ENCODE data around the gene REXO1. TPM values are rescaled to one million over a fixed set of nuclear protein-coding genes. Genes with fewer than 3 reads are reported as not detected.

REXO1 gene
- total RNA-seq, 2 donors from 2014 or later, result 29.8 to 59.1 TPM

DNA sequence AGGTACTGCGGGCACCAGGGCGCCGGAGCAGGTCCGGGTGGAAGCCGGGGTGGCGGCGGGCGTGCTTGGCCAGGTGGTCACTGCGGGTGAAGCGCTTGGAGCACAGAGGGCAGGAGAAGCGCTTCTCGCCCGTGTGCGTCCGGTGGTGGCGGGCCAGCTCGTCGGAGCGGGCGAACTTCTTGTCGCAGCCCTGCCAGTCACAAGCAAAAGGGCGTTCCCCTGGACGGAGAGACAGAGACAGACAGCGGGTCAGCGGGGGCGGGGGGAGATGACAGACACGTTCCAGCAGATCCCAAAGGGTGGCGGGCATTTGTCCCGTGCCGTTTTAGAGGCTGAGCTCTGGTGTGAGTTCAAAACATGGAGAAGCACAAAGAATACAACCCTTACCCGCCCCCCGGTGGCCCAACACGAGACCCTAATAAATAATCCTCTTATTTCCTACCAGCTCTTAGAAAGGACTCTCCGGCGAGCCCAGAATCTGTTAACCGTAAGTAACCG is 6.3 kb upstream of the REXO1 start:
- intact Hi-C loops (cut with DNase I), result no loop called here
- Histone ChIP-seq H3K27ac (peak overlapping the region; percentile 26 to 77), H3K4me1 (replicated peaks) (peaks cover 5% of the 10 kb centered on the region), H3K4me3 (no peak overlapping the region), H3K36me3 (no peaks in the 10 kb centered on the region), H3K27me3 (replicated peaks; ENCODE audit: insufficient read depth) (no peaks in the 10 kb centered on the region), H3K9me3 (no peaks in the 10 kb centered on the region)
- peak; percentile 56 for DNase-seq (ENCODE audit: low spot score)
- no peak for TF ChIP-seq POLR2AphosphoS5 (IDR thresholded peaks at IDR 0.05)
- TF ChIP-seq CTCF (IDR thresholded peaks at IDR 0.05), result no peak
- no peak for TF ChIP-seq POLR2A (IDR thresholded peaks at IDR 0.05)
- 61% methylated on average over 33 of the region's 37 CpGs for WGBS

DNA sequence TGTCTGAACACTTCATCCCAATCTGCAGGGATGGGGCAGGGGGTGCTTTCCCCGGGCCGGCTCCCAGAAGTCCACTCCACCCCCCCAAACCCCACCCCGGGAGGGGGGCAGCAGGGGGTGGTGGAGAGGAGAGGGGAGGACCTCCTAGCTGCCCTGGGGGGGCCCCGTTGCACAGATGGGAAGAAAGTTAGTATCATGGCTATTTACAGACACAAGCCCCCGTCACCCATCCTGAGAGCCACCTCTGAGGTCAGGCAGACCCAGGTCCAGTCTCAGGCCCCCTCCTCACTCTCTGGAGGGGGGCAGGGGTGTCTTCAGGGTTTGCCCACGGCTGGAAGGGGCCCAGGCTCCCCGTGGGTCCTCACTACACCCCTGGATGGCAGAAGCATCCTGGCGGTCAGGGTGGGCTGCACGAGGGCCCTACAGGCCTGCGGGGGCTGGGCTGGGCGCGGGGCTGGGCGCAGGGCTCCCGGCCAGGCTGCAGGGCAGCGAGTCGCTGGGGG is 5.8 kb upstream of the REXO1 start:
- DNase-seq (ENCODE audit: low spot score), result no peak
- intact Hi-C loops (cut with DNase I), result no loop called here
- H3K27me3 ChIP-seq (replicated peaks; ENCODE audit: insufficient read depth), result no peaks in the 10 kb centered on the region
- WGBS, result 61% methylated on average over 5 of the region's 16 CpGs
- no peak overlapping the region for H3K4me3 ChIP-seq
- H3K36me3 ChIP-seq, result no peaks in the 10 kb centered on the region
- H3K9me3 ChIP-seq, result no peaks in the 10 kb centered on the region
- TF ChIP-seq CTCF (IDR thresholded peaks at IDR 0.05), result no peak
- no peak for TF ChIP-seq POLR2AphosphoS5 (IDR thresholded peaks at IDR 0.05)
- TF ChIP-seq POLR2A (IDR thresholded peaks at IDR 0.05), result no peak
- H3K4me1 ChIP-seq (replicated peaks), result peaks cover 5% of the 10 kb centered on the region
- peak overlapping the region; percentile 26 to 77 for H3K27ac ChIP-seq

DNA sequence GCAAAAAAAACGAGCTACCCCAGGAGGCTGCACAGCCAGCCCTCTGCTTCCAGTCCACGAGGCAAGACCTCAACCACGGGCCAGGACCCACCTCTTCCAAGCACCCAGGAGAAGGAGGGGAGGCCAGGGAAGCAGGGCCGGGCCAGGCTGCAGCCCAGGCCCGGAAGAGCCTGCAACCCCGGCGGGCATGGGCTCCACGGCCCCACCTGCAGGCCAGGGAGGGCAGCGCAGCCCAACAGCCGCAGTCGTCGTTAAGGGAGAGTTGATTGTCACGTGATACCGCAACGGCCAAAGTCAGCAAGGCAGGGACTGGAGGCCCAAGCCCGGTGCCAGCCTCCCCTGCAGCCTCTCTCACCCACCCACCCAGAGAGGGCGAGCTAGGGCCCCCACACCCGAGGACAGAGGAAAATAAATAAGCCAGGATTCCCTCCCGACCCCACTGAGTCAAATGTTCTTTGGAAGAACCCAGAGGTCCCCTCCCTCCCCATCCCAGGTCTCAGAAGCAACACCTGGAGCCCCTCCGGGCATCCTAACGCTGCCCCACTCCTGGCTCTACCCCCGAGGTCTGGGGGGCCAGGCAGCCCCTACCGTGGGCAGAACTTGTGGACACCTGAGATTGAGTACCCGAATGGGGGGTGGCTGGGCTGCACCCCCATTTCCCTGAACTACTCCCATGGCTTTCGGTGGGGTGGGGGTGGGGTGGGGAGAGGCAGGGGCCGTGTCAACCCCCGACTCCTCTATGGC is 5.2 kb upstream of the REXO1 start:
- intact Hi-C loops (cut with DNase I), result no loop called here
- Histone ChIP-seq H3K27ac (peak overlapping the region in 1 of 2 donors; percentile 24), H3K9me3 (no peaks in the 10 kb centered on the region), H3K4me1 (replicated peaks) (peaks cover 5% of the 10 kb centered on the region), H3K36me3 (no peaks in the 10 kb centered on the region), H3K4me3 (no peak overlapping the region), H3K27me3 (replicated peaks; ENCODE audit: insufficient read depth) (no peaks in the 10 kb centered on the region)
- peak; percentile 75 for DNase-seq (ENCODE audit: low spot score)
- TF ChIP-seq CTCF (IDR thresholded peaks at IDR 0.05) (peak; percentile 83 to 95 (median 90)), POLR2AphosphoS5 (IDR thresholded peaks at IDR 0.05) (peak; percentile 80), POLR2A (IDR thresholded peaks at IDR 0.05) (no peak)
- WGBS, result 34% methylated on average over 27 of the region's 27 CpGs

- TF ChIP-seq POLR2A (IDR thresholded peaks at IDR 0.05) (no peak), CTCF (IDR thresholded peaks at IDR 0.05) (no peak), POLR2AphosphoS5 (IDR thresholded peaks at IDR 0.05) (no peak)
- no peaks in the 10 kb centered on the region for H3K9me3 ChIP-seq
- intact Hi-C loops (cut with DNase I), result no loop called here
- no peaks in the 10 kb centered on the region for H3K36me3 ChIP-seq
- H3K27ac ChIP-seq, result no peak overlapping the region
- H3K4me3 ChIP-seq, result no peak overlapping the region
- 72% methylated on average over 8 of the region's 9 CpGs for WGBS
- H3K27me3 ChIP-seq (replicated peaks; ENCODE audit: insufficient read depth), result no peaks in the 10 kb centered on the region
- DNase-seq (ENCODE audit: low spot score), result no peak
- H3K4me1 ChIP-seq (replicated peaks), result peaks cover 5% of the 10 kb centered on the region
Observed at GRCh38 chr19:1852581-1853128, 4.4 kb upstream of the REXO1 start.
